Measurements from ENCODE around the gene IFNAR2.

- TF ChIP-seq CTCF (tag by site-specific recombination; IDR thresholded peaks at IDR 0.05) = no peak
- TF ChIP-seq SP2 (tag by site-specific recombination; IDR thresholded peaks at IDR 0.05) = no peak
- TF ChIP-seq ZSCAN16 (tag by site-specific recombination; IDR thresholded peaks at IDR 0.05) = no peak
- TF ChIP-seq ZNF514 (tag by site-specific recombination; IDR thresholded peaks at IDR 0.05) = no peak
- no peak for TF ChIP-seq ZNF274 (IDR thresholded peaks at IDR 0.05; ENCODE audit: low read length)
- no peak for TF ChIP-seq ZNF274 (tag by site-specific recombination; IDR thresholded peaks at IDR 0.05; ENCODE audit: borderline replicate concordance)
- no peak for TF ChIP-seq ZEB2 (tag by site-specific recombination; IDR thresholded peaks at IDR 0.05)
- no peak for TF ChIP-seq ZNF19 (tag by site-specific recombination; IDR thresholded peaks at IDR 0.05; ENCODE audit: low read depth)
- no peak for TF ChIP-seq ZNF639 (tag by site-specific recombination; IDR thresholded peaks at IDR 0.05)
- TF ChIP-seq RBAK (tag by site-specific recombination; IDR thresholded peaks at IDR 0.05) = no peak
- TF ChIP-seq ZBTB49 (tag by site-specific recombination; IDR thresholded peaks at IDR 0.05; ENCODE audit: low read depth) = no peak
- TF ChIP-seq EGR2 (tag by site-specific recombination; IDR thresholded peaks at IDR 0.05; ENCODE audit: low read depth) = no peak
These were observed 22.9 kb upstream of the IFNAR2 start for GRCh38 chr21:33206771-33207281.
